Neural progenitor cell (in vitro differentiated cells): ENCODE data around the gene RNF13.

Source experiments
- EZH2 ChIP-seq: fragments of 200-600 bp; sonication (generic); IDR thresholded peaks from 2 replicates; pipeline ENCODE4 v1.6.1; 2017; ENCODE audit warnings: antibody characterized with exemption, mild to moderate bottlenecking, moderate library complexity
- TF ChIP-seq, protein P1 (sequence below): fragments of 200-600 bp; sonication (generic); IDR thresholded peaks from 2 replicates; pipeline ENCODE4 v1.5.1; 2017; ENCODE audit warnings: antibody characterized with exemption, mild to moderate bottlenecking

DNA sequence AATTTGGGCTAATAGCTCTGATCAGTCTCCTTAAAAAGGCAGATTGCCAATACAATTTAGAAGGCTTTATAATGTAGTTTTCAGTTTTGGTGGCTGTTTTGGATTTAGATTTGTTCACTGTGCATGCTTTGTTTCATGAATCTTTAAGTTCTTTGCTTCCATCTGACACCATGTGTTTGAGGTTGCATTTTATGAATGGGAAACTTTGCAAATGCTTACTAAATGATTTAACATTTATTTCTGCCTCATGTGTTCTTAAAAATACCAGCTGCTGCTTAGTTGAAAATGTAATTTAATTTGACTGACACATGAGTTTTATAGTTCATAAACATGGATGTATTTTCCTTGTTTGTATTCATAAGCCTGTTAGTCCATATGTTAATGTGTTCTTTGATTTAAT, 78.6 kb downstream of the RNF13 start:
- TF ChIP-seq EZH2: no peak
- TF ChIP-seq, protein P1, sequence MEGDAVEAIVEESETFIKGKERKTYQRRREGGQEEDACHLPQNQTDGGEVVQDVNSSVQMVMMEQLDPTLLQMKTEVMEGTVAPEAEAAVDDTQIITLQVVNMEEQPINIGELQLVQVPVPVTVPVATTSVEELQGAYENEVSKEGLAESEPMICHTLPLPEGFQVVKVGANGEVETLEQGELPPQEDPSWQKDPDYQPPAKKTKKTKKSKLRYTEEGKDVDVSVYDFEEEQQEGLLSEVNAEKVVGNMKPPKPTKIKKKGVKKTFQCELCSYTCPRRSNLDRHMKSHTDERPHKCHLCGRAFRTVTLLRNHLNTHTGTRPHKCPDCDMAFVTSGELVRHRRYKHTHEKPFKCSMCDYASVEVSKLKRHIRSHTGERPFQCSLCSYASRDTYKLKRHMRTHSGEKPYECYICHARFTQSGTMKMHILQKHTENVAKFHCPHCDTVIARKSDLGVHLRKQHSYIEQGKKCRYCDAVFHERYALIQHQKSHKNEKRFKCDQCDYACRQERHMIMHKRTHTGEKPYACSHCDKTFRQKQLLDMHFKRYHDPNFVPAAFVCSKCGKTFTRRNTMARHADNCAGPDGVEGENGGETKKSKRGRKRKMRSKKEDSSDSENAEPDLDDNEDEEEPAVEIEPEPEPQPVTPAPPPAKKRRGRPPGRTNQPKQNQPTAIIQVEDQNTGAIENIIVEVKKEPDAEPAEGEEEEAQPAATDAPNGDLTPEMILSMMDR: no peak
